Ovary (tissue), 3 donors: ENCODE data around the gene XIRP2.

Experiments used
- EP300 ChIP-seq: sonication (generic); formaldehyde crosslinking; IDR thresholded peaks from one replicate; pipeline ENCODE4 v1.6.1; 2017; ENCODE audit warnings: antibody characterized with exemption
- POLR2A ChIP-seq: fragments of 450-650 bp; IDR thresholded peaks from one replicate; pipeline ENCODE4 v1.6.1; 2017; ENCODE audit warnings: antibody characterized with exemption, mild to moderate bottlenecking, moderate library complexity
- TF ChIP-seq, protein P1 (sequence below), 3 donors: fragments of 450-650 bp in 2 of 3; fragments of 200-600 bp in 1 of 3; IDR thresholded peaks; one replicate each; pipeline versions ENCODE4 v1.5.1 to v1.8.0; 2016 to 2022; ENCODE audit warnings: antibody characterized with exemption in 3 of 3, mild to moderate bottlenecking in 1 of 3
- donor health status: DM: no; HTN: no; CAD: no.

DNA sequence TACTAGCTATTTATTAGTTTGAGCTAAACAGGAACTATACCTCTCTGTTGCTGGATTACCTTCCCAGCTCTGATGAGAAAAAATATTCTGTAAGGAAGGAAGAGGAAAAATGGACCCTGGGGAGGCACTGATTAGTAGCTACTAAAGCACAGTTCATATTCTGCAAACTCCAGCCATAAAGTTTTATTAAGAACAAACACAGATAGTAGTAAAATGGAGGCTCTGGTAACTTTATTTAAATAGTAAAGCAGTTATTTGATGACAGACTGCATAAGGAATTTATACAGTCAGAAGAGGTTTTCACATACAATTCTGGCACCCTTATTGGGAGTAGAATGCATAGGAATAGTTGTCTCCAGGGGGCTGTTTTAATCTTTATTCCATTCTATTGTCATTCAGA is 84.1 kb downstream of the XIRP2 start:
- TF ChIP-seq POLR2A (no peak), EP300 (no peak)
- TF ChIP-seq, protein P1, sequence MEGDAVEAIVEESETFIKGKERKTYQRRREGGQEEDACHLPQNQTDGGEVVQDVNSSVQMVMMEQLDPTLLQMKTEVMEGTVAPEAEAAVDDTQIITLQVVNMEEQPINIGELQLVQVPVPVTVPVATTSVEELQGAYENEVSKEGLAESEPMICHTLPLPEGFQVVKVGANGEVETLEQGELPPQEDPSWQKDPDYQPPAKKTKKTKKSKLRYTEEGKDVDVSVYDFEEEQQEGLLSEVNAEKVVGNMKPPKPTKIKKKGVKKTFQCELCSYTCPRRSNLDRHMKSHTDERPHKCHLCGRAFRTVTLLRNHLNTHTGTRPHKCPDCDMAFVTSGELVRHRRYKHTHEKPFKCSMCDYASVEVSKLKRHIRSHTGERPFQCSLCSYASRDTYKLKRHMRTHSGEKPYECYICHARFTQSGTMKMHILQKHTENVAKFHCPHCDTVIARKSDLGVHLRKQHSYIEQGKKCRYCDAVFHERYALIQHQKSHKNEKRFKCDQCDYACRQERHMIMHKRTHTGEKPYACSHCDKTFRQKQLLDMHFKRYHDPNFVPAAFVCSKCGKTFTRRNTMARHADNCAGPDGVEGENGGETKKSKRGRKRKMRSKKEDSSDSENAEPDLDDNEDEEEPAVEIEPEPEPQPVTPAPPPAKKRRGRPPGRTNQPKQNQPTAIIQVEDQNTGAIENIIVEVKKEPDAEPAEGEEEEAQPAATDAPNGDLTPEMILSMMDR (IDR thresholded peaks at IDR 0.05), result no peak
